Measurements from ENCODE around the gene STIP1.

- TF ChIP-seq EZH2 (optimal IDR thresholded peaks at IDR 0.05; ENCODE audit: low read depth, low read length): no peak
- TF ChIP-seq CTCF (IDR thresholded peaks at IDR 0.05; ENCODE audit: low read length): no peak
These were observed 45.6 kb downstream of the STIP1 start for GRCh38 chr11:64231546-64231945.

Measured in MM.1S (cell line).